HEK293T (cell line): ENCODE measurements around the gene RBL2.

Experiments
- BHLHE40 ChIP-seq: fragments of 450-650 bp; IDR thresholded peaks from 2 replicates; pipeline ENCODE4 v1.6.1; 2016; ENCODE audit warnings: mild to moderate bottlenecking, moderate library complexity, borderline replicate concordance
- FOXK2 ChIP-seq: fragments of 450-650 bp; IDR thresholded peaks from 2 replicates; pipeline ENCODE4 v1.6.1; 2016; ENCODE audit warnings: mild to moderate bottlenecking
- HDGF ChIP-seq: fragments of 450-650 bp; IDR thresholded peaks from 2 replicates; pipeline ENCODE4 v1.6.1; 2017; ENCODE audit warnings: antibody characterized with exemption, borderline replicate concordance
- L3MBTL2 ChIP-seq: fragments of 450-650 bp; conservative IDR thresholded peaks from 2 replicates; pipeline ENCODE4 v1.6.1; 2016; ENCODE audit warnings: mild to moderate bottlenecking
- LEF1 ChIP-seq: fragments of 450-650 bp; IDR thresholded peaks from 2 replicates; pipeline ENCODE4 v1.6.1; 2017; ENCODE audit warnings: mild to moderate bottlenecking, borderline replicate concordance
- NFRKB ChIP-seq: fragments of 450-650 bp; IDR thresholded peaks from 2 replicates; pipeline ENCODE4 v1.6.1; 2016; ENCODE audit warnings: mild to moderate bottlenecking, moderate library complexity
- SP1 ChIP-seq: fragments of 450-650 bp; IDR thresholded peaks from 2 replicates; pipeline ENCODE4 v1.6.1; 2017
- TARDBP ChIP-seq: fragments of 450-650 bp; IDR thresholded peaks from 2 replicates; pipeline ENCODE4 v1.6.1; 2016
- TF ChIP-seq, protein P1 (sequence below): fragments of 450-650 bp; IDR thresholded peaks from 2 replicates; pipeline ENCODE4 v1.6.1; 2016

DNA sequence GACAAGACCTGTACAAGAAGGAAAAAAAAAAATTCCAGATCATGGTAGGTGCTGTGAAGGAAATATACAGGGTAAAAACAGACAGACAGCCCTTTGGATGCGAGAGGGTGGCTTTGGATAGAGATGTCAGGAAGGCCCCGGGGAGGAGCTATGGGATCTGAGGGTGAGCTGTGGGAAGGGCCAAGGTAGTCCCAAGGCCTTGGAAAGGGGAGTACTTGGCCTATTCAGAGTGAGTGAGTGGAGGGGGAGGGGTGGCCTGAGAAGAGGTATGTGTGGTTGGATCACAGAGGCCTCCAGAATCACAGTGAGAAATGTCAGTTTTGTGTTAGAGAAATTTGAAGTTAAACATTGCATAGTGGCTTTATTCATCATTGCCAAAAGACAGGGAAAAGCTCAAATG is 99.9 kb downstream of the RBL2 start:
- TF ChIP-seq SP1 (no peak), L3MBTL2 (no peak), FOXK2 (no peak), NFRKB (no peak), BHLHE40 (no peak), HDGF (no peak), LEF1 (no peak), TARDBP (no peak)
- TF ChIP-seq, protein P1, sequence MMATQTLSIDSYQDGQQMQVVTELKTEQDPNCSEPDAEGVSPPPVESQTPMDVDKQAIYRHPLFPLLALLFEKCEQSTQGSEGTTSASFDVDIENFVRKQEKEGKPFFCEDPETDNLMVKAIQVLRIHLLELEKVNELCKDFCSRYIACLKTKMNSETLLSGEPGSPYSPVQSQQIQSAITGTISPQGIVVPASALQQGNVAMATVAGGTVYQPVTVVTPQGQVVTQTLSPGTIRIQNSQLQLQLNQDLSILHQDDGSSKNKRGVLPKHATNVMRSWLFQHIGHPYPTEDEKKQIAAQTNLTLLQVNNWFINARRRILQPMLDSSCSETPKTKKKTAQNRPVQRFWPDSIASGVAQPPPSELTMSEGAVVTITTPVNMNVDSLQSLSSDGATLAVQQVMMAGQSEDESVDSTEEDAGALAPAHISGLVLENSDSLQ: no peak
